ENCODE data around the gene SH2D4B.

GRCh38 chr10:80633910-80634309 is 96.2 kb downstream of the SH2D4B start:
- no peak for TF ChIP-seq POLR2AphosphoS5 (IDR thresholded peaks at IDR 0.05; ENCODE audit: low read depth, low read length)
- TF ChIP-seq POLR2A (IDR thresholded peaks at IDR 0.05; ENCODE audit: low read depth, low read length) = no peak
